Measurements from ENCODE around the gene MDGA2. TPM values are rescaled to one million over a fixed set of nuclear protein-coding genes. Genes with fewer than 3 reads are reported as not detected.

Gene MDGA2
- total RNA-seq, 1 experiment from 2014 or later, result not detected

DNA sequence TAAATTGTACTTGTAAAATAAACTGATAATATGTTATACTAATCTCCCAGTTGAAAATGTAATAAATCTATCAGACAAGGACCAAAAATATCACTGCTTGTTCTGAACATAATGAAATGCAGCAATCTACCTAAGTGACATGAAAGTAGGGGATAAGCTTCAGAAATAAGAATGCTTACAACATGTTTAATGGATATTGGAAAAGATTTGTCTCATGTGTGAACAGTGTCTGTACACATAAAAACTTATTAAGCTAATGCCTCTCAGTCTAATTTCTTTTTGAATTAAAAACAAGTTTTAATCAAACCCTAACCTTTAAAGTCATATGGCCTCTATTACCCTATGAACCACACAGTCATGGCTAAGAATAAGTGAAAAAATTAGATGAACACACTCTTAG lies 465.3 kb downstream of the MDGA2 start:
- intact Hi-C loops (cut with micrococcal nuclease), result no loop called here
- POLR2A ChIA-PET, result no interaction called here
- H3K27ac ChIP-seq (ENCODE audit: low read depth, low read length), result no peak overlapping the region
- BruUV-seq (replicated peaks), result no TSS peak
- H3K9me3 ChIP-seq (ENCODE audit: control insufficient read depth in 1 of 2, insufficient read depth in 1 of 2, low read depth in 1 of 2, low read length in 2 of 2), result no peaks in the 10 kb centered on the region
- no peak for ATAC-seq
- RAD21 ChIA-PET (ENCODE audit: low non-redundant PET in 1 of 2, low total read pairs in 2 of 2, uncharacterized antibody in 2 of 2, unreplicated experiment in 2 of 2), result no interaction called here
- no peaks in the 10 kb centered on the region for H3K4me1 ChIP-seq (ENCODE audit: control insufficient read depth in 1 of 2, insufficient read depth in 2 of 2, low read length in 2 of 2)
- no peak overlapping the region for H3K9ac ChIP-seq (ENCODE audit: low read length)
- no peak for DNase-seq (ENCODE audit: low read depth, low spot score)
- no peak overlapping the region for H3K4me3 ChIP-seq (replicated peaks in 1 of 2; ENCODE audit: low read depth in 1 of 2, low read length in 2 of 2)
- CTCF ChIA-PET, result no interaction called here
- H2AFZ ChIP-seq (ENCODE audit: low read depth, low read length, poor library complexity, severe bottlenecking), result no peak overlapping the region
- H3K79me2 ChIP-seq (ENCODE audit: insufficient read depth, low read length), result no peaks in the 10 kb centered on the region
- no peaks in the 10 kb centered on the region for H3K27me3 ChIP-seq (ENCODE audit: insufficient read depth, low read length)
- H3K36me3 ChIP-seq (ENCODE audit: control insufficient read depth in 1 of 2, insufficient read depth in 2 of 2, low read length in 2 of 2), result no peaks in the 10 kb centered on the region
- TF ChIP-seq TCF7L2 (IDR thresholded peaks at IDR 0.05; ENCODE audit: borderline replicate concordance, extremely low read depth, insufficient read depth, insufficient read length) (no peak), SIN3A (IDR thresholded peaks at IDR 0.05; ENCODE audit: low read depth) (no peak), SRF (IDR thresholded peaks at IDR 0.05; ENCODE audit: low read depth) (no peak), RAD21 (IDR thresholded peaks at IDR 0.05; ENCODE audit: low read depth) (no peak), EZH2phosphoT487 (IDR thresholded peaks at IDR 0.05; ENCODE audit: borderline replicate concordance) (no peak), FOSL1 (IDR thresholded peaks at IDR 0.05; ENCODE audit: low read depth) (no peak), ZNF274 (IDR thresholded peaks at IDR 0.05; ENCODE audit: low read depth, low read length) (no peak), CEBPB (IDR thresholded peaks at IDR 0.05; ENCODE audit: low read depth) (no peak), ZFX (IDR thresholded peaks at IDR 0.05) (no peak), ELF1 (IDR thresholded peaks at IDR 0.05; ENCODE audit: borderline replicate concordance, low read depth) (no peak), SP1 (IDR thresholded peaks at IDR 0.05; ENCODE audit: low read depth) (no peak), CBX3 (IDR thresholded peaks at IDR 0.05; ENCODE audit: low read depth) (no peak), POLR2AphosphoS5 (IDR thresholded peaks at IDR 0.05; ENCODE audit: low read depth, low read length) (no peak)
- TF ChIP-seq, protein P1, sequence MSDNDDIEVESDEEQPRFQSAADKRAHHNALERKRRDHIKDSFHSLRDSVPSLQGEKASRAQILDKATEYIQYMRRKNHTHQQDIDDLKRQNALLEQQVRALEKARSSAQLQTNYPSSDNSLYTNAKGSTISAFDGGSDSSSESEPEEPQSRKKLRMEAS (IDR thresholded peaks at IDR 0.05), result no peak
- TF ChIP-seq, protein P2, sequence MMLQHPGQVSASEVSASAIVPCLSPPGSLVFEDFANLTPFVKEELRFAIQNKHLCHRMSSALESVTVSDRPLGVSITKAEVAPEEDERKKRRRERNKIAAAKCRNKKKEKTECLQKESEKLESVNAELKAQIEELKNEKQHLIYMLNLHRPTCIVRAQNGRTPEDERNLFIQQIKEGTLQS (IDR thresholded peaks at IDR 0.05), result no peak
- TF ChIP-seq, protein P3, sequence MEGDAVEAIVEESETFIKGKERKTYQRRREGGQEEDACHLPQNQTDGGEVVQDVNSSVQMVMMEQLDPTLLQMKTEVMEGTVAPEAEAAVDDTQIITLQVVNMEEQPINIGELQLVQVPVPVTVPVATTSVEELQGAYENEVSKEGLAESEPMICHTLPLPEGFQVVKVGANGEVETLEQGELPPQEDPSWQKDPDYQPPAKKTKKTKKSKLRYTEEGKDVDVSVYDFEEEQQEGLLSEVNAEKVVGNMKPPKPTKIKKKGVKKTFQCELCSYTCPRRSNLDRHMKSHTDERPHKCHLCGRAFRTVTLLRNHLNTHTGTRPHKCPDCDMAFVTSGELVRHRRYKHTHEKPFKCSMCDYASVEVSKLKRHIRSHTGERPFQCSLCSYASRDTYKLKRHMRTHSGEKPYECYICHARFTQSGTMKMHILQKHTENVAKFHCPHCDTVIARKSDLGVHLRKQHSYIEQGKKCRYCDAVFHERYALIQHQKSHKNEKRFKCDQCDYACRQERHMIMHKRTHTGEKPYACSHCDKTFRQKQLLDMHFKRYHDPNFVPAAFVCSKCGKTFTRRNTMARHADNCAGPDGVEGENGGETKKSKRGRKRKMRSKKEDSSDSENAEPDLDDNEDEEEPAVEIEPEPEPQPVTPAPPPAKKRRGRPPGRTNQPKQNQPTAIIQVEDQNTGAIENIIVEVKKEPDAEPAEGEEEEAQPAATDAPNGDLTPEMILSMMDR (IDR thresholded peaks at IDR 0.05 in 2 of 3, conservative IDR thresholded peaks at IDR 0.05 in 1 of 3; ENCODE audit: borderline replicate concordance in 1 of 3, insufficient read depth in 1 of 3, low read depth in 2 of 3, low read length in 2 of 3), result no peak
- H3K9me2 ChIP-seq (ENCODE audit: insufficient read depth), result no peaks in the 10 kb centered on the region
- no peaks in the 10 kb centered on the region for H4K20me1 ChIP-seq (ENCODE audit: insufficient read depth)
- H3K4me2 ChIP-seq (ENCODE audit: low read length), result no peak overlapping the region
